B cell (primary cell): ENCODE measurements around the gene ASAP3. TPM values are rescaled to one million over a fixed set of nuclear protein-coding genes. Genes with fewer than 3 reads are reported as not detected.

Experiments
- ATAC-seq: fragments of 200-7000 bp; cut with Tn5 transposase; one replicate; pipeline ENCODE4 v1.10.0; 2021; ENCODE audit warnings: low read depth, mild to moderate bottlenecking, moderate number of reproducible peaks, moderate library complexity
- CTCF ChIA-PET: fragments of 350-600 bp; sonication (Branson Sonifier 250); formaldehyde crosslinking; loops from one replicate; lab custom pipeline; 2021; ENCODE audit warnings: antibody characterized with exemption, inconsistent platforms; lab: Charles Lee
- POLR2A ChIA-PET: fragments of 350-600 bp; sonication (Branson Sonifier 250); formaldehyde crosslinking; loops from one replicate; lab custom pipeline; 2021; ENCODE audit warnings: antibody characterized with exemption; lab: Charles Lee
- DNase-seq: peaks from one replicate; pipeline ENCODE4 v3.0.0; 2013
- H2AFZ ChIP-seq: 2 replicates; pipeline ENCODE4 v1.6.1; 2012; ENCODE audit warnings: mild to moderate bottlenecking, low read depth, low read length; ENCODE audit not compliant: insufficient read depth, poor library complexity, severe bottlenecking
- H3K27ac ChIP-seq, 2 donors: 1 replicate in 1 of 2; 2 replicates in 1 of 2; pipeline ENCODE4 v1.5.1; 2012 to 2013; ENCODE audit warnings: low read length in 2 of 2, mild to moderate bottlenecking in 2 of 2, moderate library complexity in 1 of 2
- H3K27me3 ChIP-seq, 4 experiments: fragments of 200-600 bp in 1 of 4; sonication (generic) in 1 of 4; replicated peaks in 1 of 4; 1 replicate in 2 of 4; 2 replicates in 2 of 4; pipeline versions ENCODE4 v1.6.1 to v1.7.0; 2013 to 2016; ENCODE audit warnings: low read length in 3 of 4, mild to moderate bottlenecking in 2 of 4, mixed read lengths in 1 of 4, moderate library complexity in 1 of 4; ENCODE audit not compliant: insufficient read depth in 4 of 4, control insufficient read depth in 3 of 4; ENCODE audit errors: control extremely low read depth in 1 of 4
- H3K36me3 ChIP-seq, 2 experiments: replicated peaks in 1 of 2; 1 replicate in 1 of 2; 2 replicates in 1 of 2; pipeline versions ENCODE4 v1.6.1 to v1.7.1; 2013; ENCODE audit warnings: low read length in 1 of 2; ENCODE audit not compliant: insufficient read depth in 2 of 2, control insufficient read depth in 1 of 2; ENCODE audit errors: control extremely low read depth in 1 of 2, extremely low read depth in 1 of 2
- H3K4me1 ChIP-seq, 2 donors: fragments of 200-600 bp in 1 of 2; sonication (generic) in 1 of 2; 1 replicate in 1 of 2; 2 replicates in 1 of 2; pipeline versions ENCODE4 v1.5.1 to v1.6.1; 2013 to 2017; ENCODE audit warnings: low read length in 2 of 2; ENCODE audit not compliant: control insufficient read depth in 2 of 2, insufficient read depth in 2 of 2
- H3K4me2 ChIP-seq: replicated peaks from 2 replicates; pipeline ENCODE3; 2012; ENCODE audit warnings: mild to moderate bottlenecking, low read depth, low read length; ENCODE audit not compliant: poor library complexity, severe bottlenecking
- H3K4me3 ChIP-seq, 5 experiments: fragments of 200-600 bp in 1 of 5; sonication (generic) in 1 of 5; 1 replicate in 3 of 5; 2 replicates in 2 of 5; pipeline versions ENCODE4 v1.5.1 to v1.7.0; 2011 to 2016; ENCODE audit warnings: low read length in 4 of 5, mild to moderate bottlenecking in 4 of 5, low read depth in 2 of 5, control low read depth in 1 of 5, moderate library complexity in 1 of 5; ENCODE audit not compliant: insufficient read depth in 1 of 5; ENCODE audit errors: control extremely low read depth in 1 of 5, extremely low read depth in 1 of 5
- H3K79me2 ChIP-seq: fragments of 200-600 bp; sonication (generic); one replicate; pipeline ENCODE4 v1.6.0; 2016; ENCODE audit warnings: low read length; ENCODE audit not compliant: control insufficient read depth, insufficient read depth
- H3K9ac ChIP-seq: fragments of 200-600 bp; sonication (generic); 2 replicates; pipeline ENCODE4 v1.6.1; 2017; ENCODE audit warnings: mild to moderate bottlenecking, low read length, moderate library complexity
- H3K9me3 ChIP-seq, 3 donors: one replicate each; pipeline versions ENCODE4 v1.6.1 to v1.7.1; 2013; ENCODE audit warnings: low read length in 2 of 3; ENCODE audit not compliant: control insufficient read depth in 2 of 3, insufficient read depth in 1 of 3; ENCODE audit errors: control extremely low read depth in 1 of 3
- H4K20me1 ChIP-seq: 2 replicates; pipeline ENCODE4 v1.6.0; 2012; ENCODE audit warnings: mild to moderate bottlenecking, low read length; ENCODE audit not compliant: insufficient read depth, control insufficient read depth, poor library complexity, severe bottlenecking
- H3K27ac Mint-ChIP-seq: one replicate; pipeline ENCODE4 v1.8.0; 2021; ENCODE audit warnings: mixed read lengths
- H3K27me3 Mint-ChIP-seq: one replicate; pipeline ENCODE4 v1.8.0; 2021; ENCODE audit warnings: mixed read lengths
- H3K4me1 Mint-ChIP-seq: one replicate; pipeline ENCODE4 v1.8.0; 2021; ENCODE audit warnings: mixed read lengths
- H3K4me3 Mint-ChIP-seq: one replicate; pipeline ENCODE4 v1.8.0; 2021; ENCODE audit warnings: mixed read lengths
- H3K9me3 Mint-ChIP-seq: one replicate; pipeline ENCODE4 v1.8.0; 2022; ENCODE audit warnings: mixed read lengths; ENCODE audit not compliant: insufficient read depth
- EZH2 ChIP-seq: IDR thresholded peaks from 2 replicates; pipeline ENCODE4 v1.6.1; 2012; ENCODE audit warnings: borderline replicate concordance, low read depth, mild to moderate bottlenecking, moderate library complexity, low read length; ENCODE audit not compliant: insufficient read depth, poor library complexity, severe bottlenecking
- WGBS: methylation state at CpG from one replicate; pipeline ENCODE4 v1.1.5; 2013; ENCODE audit warnings: missing lambda C conversion rate; ENCODE audit not compliant: insufficient coverage; 5-methylcytosine and 5-hydroxymethylcytosine counted together
- intact Hi-C: fragments of 100-400 bp; cut with micrococcal nuclease; formaldehyde crosslinking; loops from one replicate; pipeline ENCODE4 v1.10.0; 2022
- polyA plus RNA-seq: library from polyadenylated mRNA; depleted of rRNA; stranded (reverse); fragments of >200 nt; gene quantifications from 2 replicates; pipeline ENCODE4 v1.2.3, GENCODE V29; 2012
- total RNA-seq, 2 donors: library from RNA; stranded (reverse); fragments of 120-200 nt in 1 of 2; gene quantifications; 1 replicate in 1 of 2; 2 replicates in 1 of 2; pipeline versions ENCODE4 v1.2.3 to v1.2.4, GENCODE V29; 2013 to 2022
- TF ChIP-seq, protein P1 (sequence below): fragments of 200-600 bp; IDR thresholded peaks from one replicate; pipeline ENCODE4 v1.8.0; 2022; ENCODE audit warnings: antibody characterized with exemption, mild to moderate bottlenecking

The ASAP3 gene
- total and polyA plus RNA-seq, 2 donors (not counting 1 experiment from before 2014, with no cell fraction given) = 2.9 to 11.0 TPM

DNA sequence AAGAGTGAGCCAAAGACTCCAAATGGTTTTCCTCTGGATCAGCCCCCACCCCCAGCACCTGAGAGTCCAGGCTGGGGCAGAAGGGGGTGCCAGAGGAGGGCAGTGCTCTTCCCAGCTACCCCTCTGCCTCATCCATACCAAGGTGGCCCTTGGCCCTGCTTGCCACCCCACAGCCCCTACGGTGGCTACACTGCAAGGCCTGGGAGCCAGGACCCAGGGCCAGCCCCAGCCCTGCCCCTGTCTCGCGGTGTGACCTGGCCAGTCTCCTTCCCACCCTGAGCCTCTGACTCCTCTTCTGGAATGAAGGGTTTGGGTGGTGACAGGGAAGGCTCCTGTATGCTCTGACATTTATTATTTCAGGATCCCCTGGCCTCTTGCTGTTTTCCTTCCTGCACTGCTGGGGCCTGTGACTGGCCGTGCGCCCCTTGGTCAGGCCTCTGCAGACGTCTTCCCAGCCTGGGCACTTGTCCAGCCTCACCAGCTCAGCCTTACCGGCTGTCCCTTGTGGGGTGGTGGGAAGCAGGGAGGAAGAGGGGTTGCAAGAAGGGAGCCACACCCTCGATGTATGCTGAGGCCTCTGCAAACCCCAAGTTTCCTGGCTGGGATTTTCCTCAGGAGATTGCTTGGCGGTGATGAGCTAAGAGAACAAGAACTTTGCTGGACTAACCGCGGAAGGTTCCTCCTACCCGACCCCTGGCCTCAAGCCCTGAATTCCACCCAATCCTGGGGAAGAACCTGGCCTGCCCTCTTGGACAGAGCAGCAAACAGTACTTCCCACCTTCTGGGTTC is 13.5 kb downstream of the ASAP3 start:
- Histone ChIP-seq H3K4me1 (no peaks in the 10 kb centered on the region), H3K9ac (no peak overlapping the region), H3K27me3 (peaks cover 0 to 5% (median 2%) of the 10 kb centered on the region in 4 experiments), H3K27ac (no peak overlapping the region), H3K36me3 (no peaks in the 10 kb centered on the region), H3K9me3 (no peaks in the 10 kb centered on the region), H4K20me1 (no peaks in the 10 kb centered on the region), H3K4me2 (no peak overlapping the region), H3K4me3 (no peak overlapping the region), H2AFZ (no peak overlapping the region), H3K79me2 (no peaks in the 10 kb centered on the region)
- H3K4me1 Mint-ChIP-seq = no peaks in the 10 kb centered on the region
- H3K9me3 Mint-ChIP-seq = no peaks in the 10 kb centered on the region
- intact Hi-C loops = no loop called here
- ChIA-PET CTCF (no interaction called here), POLR2A (no interaction called here)
- WGBS = 87% methylated on average over 6 of the region's 12 CpGs
- peaks cover 4% of the 10 kb centered on the region for H3K27me3 Mint-ChIP-seq
- no peak overlapping the region for H3K27ac Mint-ChIP-seq
- ATAC-seq = no peak
- no peak overlapping the region for H3K4me3 Mint-ChIP-seq
- no peak for TF ChIP-seq EZH2
- TF ChIP-seq, protein P1, sequence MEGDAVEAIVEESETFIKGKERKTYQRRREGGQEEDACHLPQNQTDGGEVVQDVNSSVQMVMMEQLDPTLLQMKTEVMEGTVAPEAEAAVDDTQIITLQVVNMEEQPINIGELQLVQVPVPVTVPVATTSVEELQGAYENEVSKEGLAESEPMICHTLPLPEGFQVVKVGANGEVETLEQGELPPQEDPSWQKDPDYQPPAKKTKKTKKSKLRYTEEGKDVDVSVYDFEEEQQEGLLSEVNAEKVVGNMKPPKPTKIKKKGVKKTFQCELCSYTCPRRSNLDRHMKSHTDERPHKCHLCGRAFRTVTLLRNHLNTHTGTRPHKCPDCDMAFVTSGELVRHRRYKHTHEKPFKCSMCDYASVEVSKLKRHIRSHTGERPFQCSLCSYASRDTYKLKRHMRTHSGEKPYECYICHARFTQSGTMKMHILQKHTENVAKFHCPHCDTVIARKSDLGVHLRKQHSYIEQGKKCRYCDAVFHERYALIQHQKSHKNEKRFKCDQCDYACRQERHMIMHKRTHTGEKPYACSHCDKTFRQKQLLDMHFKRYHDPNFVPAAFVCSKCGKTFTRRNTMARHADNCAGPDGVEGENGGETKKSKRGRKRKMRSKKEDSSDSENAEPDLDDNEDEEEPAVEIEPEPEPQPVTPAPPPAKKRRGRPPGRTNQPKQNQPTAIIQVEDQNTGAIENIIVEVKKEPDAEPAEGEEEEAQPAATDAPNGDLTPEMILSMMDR = no peak
- DNase-seq = no peak

DNA sequence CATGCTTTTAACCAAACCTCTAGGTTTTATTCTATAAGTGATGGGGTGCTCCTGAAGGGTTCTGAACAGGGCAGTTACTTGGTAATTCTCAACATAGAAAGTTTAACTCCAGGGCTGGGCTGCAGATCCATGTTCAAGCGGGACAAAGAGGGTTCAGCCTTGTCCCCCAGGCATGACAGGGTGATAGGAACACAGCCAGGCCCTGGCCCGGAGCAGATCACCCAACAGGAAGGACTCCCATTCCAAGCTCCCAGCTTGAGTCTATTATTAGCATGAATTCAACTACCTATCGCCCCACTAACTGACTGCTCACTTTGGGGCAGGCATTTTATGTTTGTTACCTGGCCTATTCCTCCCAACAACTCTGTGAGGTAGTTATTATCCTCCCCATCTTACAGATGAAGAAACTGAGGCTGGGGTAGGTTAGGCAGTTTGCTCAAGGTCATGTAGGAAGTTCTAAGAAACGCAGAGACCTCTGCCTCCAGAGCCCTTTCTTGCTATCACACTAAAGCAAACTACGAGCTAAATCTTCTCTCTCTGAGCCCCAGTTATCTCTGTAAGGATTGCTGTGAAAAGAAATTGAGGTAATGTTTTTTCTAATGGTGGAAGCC is 14.5 kb downstream of the ASAP3 start:
- peaks cover 4% of the 10 kb centered on the region for H3K27me3 Mint-ChIP-seq
- intact Hi-C loops = no loop called here
- CTCF ChIA-PET = no interaction called here

More for the DNA sequence above, 14.5 kb downstream of the ASAP3 start:
- Histone ChIP-seq H3K79me2 (no peaks in the 10 kb centered on the region), H4K20me1 (no peaks in the 10 kb centered on the region), H3K9ac (no peak overlapping the region), H3K36me3 (no peaks in the 10 kb centered on the region), H3K9me3 (no peaks in the 10 kb centered on the region), H2AFZ (no peak overlapping the region), H3K27me3 (no peaks in the 10 kb centered on the region), H3K4me1 (no peaks in the 10 kb centered on the region), H3K27ac (no peak overlapping the region), H3K4me2 (no peak overlapping the region), H3K4me3 (no peak overlapping the region)
- TF ChIP-seq, protein P1 = no peak
- no peak for TF ChIP-seq EZH2
- WGBS = 64% methylated on average over 2 of the region's 5 CpGs
- POLR2A ChIA-PET = interaction anchor here (0.6 kb wide), 1 partner anchor 1998 kb away, joined by 4 read pairs; no protein-coding TSS in a partner anchor
- Mint-ChIP-seq H3K9me3 (no peaks in the 10 kb centered on the region), H3K27ac (no peak overlapping the region), H3K4me3 (no peak overlapping the region), H3K4me1 (no peaks in the 10 kb centered on the region)
- DNase-seq (no peak), ATAC-seq (no peak)
